ENCODE measurements around the gene TMEM164.

The TMEM164 gene

DNA sequence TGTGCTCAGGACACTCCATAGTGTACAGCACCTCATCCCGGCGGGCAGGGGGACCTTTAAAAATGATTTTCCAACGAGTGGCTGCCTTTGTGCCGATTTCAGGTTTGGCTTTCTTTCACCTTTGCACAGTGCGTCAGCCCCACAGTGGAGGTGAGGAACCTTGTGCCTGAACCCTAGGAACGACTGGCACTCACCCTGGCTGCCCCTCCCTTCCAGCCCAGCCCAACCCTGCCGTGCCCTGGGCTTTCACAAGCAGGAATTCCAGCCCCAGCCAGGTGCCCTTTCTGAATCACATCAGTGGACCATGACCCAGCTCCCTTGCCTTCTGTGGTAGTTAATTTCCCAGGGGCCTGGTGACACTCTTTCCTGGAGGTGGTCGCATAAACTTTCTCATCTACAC is 1.3 kb downstream of the TMEM164 start:
- DNase-seq: no peak

DNA sequence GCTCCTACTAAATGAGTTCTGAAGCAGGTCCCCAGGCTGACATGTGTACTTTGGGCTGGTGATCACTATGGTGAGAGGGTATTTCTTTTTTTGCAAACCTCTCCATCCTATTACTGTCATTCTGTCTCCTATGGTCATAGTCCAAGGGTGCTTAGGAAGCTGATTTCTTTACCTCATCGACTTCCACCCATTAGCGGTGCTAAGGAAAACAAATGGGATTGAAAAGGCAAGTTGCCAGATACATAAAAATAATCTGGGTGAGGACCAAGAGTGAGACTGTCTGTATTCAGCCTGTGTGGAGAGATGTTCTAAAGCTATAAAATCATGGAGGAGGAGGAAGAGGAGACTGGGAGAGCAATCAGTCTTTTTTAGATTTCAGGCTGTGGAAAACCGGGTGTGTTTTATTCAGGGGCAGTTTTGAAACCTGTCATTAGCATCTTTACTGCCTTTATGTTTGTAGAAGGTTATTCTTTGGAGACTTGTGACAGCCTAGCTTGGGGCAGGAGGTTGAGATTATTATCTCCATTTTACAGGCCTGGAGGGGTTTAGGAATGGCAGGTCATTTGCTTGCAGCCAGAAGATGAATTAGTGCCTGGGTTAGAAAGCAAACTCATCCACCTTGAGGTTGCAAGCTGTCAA is 1.9 kb downstream of the TMEM164 start:
- DNase-seq: no peak

DNA sequence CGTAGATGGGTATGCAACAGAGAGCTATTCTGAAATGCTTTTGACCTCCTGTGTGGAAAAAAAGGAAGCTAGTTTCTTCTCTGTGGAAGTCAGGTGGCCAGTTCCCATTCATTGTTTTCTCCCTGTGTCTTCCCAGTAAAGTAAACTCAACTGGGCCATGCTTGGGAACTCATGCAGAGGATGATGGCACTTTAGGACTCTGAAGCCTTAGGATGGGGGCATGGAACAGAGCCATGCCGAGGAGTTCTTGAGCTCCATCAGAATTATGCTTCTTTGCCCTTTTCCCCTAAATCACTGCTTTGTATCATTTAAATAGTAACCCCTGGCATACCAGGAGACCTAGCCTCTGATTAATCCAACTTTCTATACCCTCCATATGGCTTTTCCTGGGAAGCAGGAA is 3.2 kb downstream of the TMEM164 start:
- DNase-seq: no peak

DNA sequence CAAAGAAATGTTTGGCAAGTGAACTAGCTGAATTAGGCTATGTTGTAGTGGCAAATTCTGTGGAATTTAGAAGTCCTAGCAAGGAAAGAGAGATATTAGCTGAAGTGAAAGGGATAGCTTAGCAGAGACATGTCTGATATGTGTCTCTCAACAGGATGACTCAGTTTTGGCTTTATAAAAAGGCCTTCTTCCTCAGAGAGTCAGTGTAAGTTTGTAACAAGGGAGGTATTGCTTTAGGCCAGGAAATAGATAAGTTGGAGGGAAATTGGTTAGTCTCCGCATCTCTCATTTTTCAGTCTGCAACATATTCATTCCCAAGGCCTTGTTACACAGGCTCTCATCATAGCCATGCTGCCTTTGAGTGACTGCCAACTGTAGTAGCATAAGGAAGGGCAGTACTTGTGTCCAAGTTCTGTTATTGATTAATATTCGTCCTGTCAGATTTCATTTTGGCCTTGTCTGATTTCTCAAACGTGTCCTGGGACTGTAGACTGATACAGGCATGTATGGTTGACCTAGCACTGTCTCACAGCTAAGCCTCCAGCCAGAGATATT is 4.0 kb downstream of the TMEM164 start:
- no peak for DNase-seq

DNA sequence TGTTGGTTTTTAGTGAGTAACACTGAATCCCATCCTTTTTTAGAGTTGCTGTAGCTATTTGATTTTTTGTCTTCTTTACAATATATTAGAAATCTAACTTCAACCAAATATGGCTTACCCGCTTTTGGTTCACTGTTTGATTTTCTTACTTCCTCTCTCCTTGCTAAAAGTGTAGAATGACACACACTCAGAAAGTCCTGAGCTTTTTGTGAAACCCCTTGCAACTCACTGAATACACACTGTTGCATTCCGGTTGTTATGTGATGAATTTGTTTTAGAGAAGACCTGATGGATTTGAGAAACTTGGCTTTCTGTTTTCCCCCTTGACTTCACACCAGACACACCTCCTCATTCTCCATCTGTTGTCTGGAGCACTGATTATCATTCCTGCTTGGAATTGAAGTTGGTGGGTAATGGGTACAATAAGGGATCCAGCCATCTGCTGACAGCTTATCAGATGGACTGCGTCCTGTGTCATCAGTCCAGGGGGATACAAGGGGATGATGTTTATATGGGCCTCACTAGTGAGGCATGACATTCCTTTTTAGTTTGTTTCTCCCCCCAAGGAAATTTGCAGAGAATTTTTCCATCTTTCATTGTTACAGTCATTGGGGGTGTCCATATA is 5.2 kb downstream of the TMEM164 start:
- DNase-seq: no peak

DNA sequence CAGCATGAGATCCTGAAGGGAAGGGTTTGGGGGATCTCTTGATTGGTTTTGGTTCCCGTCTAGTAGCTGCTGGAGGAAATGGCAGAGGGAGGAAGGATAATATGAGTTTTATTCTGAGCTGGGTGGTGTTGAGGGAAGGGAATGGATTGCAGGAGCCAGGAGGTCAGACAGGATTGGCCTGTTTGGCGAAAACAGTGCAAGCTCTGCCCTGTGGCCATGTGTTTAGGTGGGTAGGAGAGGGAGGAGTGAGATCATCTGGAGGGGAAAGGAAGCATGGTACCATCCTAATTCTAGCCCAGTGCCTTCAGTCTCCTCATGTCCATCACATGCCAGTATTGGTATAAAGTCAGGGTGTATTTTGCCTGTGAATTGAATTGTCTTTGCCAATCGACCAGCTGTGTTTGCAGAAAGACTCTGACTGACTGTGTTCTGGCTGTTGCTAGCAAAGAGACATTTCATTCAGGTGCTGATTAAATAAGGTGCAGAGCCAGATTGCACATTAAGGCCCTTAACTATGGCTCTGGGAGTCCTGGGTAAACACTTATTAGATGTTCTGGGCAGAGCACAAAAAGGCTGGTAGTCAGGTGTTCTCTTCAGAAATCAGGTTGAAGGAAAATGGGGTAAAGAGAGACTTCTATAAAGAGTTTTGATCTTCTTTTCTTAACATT is 10.0 kb downstream of the TMEM164 start:
- DNase-seq: no peak

DNA sequence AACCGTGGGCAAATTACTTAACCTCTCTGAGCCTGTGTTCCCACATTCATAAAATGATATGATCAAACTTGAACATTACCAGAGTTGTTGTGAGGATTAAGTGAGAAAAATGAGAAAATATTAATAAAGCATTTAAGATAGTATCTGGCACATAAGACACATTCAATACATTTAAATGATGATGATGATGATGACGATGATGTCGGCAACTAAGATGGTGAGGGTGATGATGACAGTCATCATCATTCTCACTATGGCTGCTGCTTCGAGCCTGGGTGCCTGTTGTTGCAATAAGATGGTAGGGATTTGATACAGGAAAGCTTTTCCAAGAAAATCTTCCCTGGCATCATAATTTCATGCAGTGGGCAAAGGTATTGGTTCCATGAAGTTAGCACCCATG is 11.1 kb downstream of the TMEM164 start:
- no peak for DNase-seq

DNA sequence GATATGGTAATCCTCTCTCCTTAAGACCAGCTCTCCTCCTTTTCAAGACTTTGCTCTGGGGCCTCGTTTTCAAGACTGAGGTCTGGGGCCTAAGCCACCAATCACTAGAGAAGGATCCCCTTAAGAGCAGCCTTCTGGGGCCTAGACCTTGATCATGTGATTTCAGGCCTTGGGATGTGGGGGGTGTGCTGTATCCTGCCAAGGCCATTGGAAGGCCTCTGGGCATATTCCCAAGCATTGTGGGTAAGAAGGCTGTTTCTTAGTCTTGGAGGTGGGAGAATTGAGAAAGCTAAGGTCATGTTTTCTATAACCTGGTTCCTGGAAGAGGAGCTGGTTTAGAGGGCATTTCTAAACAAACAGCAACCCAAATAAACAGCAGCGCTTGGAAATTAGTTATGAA is 12.1 kb downstream of the TMEM164 start:
- no peak for DNase-seq

DNA sequence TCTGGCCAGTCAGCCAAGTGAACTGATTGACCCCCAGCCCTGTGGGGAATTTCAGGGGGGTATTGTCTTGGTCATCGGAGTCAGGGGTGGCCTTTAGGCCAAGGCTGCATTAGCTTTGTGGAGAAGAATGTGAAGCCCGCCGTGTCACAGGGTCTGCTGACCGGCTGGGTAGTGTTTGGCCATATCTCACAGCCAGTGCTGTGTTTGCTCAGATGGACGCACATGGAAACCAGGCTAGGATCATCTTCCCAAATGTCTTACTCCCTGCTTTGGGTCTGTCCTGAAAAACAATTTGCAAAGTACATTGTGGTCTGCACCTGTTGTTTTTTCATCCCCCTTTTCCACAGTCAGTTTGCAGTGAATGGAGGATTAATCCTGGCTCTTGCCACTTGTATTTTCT is 13.0 kb downstream of the TMEM164 start:
- DNase-seq: no peak

DNA sequence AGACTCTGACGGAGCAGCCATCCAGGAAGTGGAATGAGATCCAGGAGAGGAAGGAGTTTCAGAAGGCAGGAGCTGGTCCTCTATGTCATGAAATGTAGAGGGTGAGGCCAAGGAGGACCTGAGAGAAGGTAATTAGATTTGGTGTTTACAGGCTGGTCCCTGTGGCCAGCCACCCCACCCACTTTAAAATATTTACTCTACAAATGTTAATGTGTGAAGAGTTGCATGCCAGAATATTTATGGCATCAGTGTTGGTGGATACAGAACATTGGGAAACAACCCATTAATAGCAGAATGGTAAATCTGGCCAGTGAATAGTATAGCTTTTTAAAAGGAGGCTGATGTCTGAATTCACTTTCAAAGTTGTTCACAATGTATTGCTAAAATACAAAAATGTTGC is 17.6 kb downstream of the TMEM164 start:
- DNase-seq: no peak

DNA sequence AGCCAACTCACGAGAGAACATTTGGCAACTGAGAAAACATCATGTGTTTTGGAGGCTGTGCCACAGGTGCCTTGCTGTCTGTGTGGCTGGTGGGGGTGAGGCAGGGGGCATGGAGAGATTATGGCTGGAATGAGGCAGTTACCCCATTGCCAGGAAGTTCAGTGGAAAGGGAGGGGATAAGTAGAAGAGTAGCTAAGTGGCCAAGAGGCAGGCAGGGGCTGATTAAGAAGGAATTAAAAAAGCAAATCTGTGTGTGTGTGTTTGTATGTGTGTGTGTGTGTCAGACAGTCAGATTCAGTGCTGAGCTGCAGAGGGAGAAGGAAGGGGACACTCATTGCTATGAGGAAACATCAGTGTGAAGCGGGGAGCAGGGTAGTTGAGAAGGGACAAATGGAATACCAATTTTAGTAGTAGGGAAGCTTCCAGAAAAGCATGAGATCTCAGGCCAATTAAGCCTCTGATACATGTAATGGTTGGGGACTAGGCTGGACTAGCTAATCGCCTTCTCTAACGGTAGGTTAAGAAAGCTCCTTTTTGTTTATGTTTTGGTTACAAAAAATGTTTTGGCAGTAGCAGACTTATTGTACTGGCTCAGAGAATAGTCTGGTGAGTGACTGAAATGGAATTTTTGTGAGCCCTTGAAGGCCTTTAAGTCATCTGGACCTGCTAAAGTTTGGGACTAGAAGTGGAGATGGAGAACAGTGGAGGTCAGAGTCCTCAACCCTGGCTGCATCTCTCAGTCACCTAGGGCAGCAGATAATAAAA is 18.5 kb downstream of the TMEM164 start:
- DNase-seq: no peak

DNA sequence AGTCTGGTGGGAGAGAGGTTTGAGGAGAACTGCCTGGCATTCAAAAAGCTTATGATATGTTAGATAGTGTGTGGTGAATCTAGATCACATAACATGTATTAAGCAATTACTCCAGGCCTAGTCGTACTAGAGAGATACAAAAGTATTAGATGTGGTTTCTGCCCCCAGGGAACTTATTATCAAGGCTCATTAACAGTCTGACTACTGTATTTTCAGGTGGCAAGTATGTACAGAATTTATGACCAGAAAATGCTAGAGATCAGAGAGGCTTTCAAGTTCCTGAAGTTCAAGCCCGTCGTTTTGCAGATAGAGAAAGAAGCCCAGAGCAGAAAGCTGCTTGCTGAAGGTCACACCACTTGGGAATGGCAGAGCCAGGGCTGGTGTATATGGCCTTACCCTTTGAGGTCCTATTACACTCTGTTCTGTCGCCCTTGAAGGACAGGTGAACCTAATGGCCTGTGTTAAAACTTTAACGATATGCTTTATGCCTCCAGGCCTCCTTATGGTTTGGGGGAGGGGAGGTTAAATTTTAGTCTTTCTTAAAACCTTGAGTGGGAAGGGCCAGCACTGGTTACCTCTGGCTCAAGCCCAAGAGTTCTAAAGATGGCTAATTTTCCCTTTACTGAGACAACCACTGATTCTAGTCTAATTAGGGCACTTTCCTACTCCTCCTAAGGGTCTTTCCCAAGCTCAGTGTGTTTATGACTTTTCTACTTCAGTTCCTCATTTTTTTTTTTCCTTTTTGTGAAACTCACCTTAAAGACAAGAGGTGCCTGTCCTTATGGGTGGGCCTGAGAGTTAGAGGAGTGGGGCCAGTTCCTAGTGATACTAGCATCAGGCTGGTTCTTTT is 19.9 kb downstream of the TMEM164 start:
- DNase-seq: no peak

DNA sequence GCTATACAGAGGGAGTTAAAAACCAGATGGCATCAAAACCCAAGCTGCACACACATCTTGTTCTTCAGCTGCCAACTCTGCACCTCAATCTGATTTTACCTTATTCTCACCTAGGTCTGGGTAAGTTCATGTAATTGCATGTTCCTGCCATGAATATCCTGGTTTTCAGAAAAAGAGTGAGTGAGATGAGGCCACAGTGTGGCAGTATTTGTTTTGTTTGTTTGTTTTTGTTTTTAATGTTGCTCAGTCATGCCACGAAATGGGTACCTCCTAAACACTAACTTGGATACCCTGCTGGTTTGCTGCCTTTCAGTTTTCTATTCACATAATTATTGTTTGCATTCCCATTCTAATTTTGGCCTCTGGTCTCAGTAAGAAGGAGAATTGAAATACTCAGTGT is 22.5 kb downstream of the TMEM164 start:
- no peak for DNase-seq

DNA sequence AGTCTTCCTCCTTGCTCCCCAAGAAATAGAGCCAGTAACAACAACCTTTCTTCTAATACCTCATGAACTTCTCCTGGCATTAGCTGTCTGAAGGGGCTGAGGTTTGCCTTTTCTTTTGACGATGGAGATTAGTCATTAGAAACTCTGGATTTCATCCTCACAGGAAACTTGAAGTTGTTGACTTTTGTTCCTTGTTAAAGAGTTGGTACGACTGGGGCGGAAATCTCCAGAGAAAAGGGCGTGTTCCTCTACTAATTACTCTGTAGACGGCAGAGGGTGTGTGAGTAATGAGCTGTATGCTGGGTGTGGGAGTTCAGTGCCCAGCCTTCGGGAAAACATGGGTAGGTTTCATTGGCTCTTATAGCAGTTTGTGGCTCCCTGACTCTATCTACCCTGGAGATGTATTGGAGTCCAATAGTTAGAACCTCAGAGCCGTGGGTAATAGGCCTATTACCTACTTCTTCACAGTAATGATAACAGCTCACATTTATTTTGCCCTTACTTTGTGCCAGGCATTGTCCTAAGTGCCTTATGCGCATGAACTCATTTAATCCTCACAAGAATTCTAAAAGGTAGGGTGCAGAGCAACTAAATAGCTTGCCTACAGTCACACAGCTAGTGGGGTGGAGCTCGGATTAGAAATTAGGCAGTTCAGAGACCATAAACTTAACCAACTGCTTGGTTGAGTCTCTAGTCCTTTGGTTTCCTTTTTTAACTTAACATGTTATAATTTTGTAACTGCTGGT is 23.4 kb downstream of the TMEM164 start:
- DNase-seq: no peak

DNA sequence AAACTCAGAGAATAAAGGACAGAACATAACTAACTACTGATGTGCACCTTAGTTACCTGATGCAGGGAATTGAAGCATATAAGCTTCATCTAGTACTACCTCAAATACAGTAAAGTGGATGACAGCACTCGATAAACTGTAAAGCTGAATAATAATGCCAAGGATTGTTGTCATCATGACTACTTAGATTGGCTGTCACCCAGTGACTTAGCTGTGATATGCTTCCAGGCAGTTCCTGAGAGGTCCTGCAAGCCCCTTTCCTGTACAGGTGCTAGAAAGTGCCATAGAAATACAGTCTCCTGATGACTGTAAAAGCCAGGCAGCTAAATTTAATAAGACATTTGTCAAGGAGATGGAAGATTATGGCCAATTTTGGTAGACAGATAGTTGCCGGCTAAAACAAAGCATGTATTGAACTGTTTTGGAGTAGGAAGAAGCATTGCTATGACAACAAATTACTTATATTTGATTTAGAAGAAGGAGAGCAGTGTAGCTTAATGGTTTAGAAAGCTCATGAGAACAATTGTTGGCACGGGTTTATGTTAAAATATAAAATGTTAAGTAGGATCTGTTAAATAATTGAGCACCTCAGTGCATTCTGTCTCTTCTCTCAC is 29.7 kb downstream of the TMEM164 start:
- no peak for DNase-seq

DNA sequence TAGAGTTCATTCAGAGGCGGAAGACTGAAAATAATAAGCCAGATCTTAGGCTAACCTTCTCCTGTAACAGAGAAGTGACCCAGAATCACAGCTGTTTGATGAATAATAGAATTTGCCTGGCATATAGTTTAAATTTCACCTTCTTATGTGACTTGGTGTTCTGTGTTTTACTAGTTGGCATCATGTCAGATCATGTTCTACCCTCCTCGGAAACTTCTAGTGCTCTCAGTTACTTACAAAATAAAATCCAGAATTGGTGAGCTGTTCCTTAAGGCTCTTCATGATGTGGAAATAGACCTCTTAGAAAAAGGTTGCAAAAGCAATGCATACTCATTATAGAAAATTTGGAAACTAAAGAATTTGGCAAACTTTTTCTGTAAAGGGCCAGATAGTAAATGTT is 31.1 kb downstream of the TMEM164 start:
- no peak for DNase-seq

DNA sequence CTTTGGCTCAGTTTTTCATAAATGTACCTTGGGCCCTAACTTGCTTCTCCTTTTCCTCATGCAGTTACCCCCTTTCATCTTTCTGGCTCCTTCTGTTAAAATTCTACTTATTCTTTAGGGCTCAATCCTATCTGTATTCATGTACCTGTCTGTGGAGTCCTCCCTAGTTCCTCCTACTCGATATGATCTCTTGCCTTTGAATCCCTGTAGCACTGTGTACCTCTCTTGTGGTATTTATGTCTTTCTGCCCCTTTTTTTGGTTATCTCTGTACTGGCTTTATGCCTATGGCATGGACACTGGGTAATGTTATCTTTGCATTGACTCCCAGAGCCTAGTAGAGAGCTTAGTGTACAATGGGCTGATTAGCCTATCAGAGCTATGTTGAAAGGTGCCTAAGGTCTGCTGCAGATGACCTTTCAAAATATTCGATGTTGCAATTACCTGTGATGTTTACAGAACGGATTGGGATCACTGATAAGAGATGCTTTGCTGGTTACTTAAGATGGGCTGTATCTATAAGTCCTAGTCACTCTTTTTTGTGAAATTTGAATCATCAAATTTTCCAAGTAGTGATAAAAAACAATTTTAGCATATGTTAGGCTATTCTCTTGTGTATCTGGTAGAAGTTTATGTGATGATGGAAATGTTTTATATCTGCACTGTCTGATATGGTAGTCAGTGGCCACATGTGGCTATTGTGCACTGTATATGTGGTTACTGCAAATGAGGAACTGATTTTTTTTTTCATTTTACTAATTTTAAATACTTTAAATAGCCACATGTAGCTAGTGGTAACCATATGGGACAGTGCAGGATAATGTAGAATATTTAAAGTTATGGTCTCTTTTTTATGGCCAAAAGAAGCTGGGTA is 33.5 kb downstream of the TMEM164 start:
- no peak for DNase-seq

DNA sequence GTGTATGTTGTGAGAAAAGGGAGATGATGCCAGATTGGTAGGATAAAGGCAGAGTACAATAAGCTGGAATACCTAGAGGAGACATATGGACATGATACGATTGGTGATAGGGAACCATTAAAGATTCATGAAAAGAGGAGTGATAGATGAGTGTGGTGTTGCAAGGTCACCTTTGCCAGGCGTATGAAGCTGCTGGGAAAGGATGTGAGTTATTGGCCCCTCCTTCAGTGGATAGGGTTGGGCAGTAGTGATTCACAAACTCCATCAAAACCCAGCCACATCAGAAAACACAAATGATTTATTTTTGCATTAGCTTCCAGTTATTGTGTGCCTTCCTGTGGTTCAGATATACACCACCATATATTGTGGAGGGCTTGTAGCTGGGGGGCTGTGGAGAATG is 34.3 kb downstream of the TMEM164 start:
- no peak for DNase-seq

DNA sequence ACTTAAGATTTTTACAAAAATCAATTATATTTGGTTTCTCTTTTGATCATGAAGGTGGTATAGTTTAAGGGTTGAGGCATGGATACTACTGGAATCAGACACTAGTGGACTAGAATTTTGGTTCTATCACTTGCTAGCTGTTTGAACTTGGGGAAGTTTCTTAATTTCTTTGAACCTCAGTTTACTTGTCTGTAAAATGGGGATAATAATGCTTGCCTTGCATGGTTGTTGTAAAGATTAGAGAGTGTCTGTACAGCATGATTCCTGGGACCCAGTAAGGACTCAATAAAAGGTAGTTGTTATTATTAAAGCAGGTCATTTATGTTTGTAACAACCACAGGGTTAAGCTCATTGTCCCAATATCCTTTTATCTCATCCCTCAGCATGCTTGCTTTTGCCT is 36.0 kb downstream of the TMEM164 start:
- DNase-seq: no peak

DNA sequence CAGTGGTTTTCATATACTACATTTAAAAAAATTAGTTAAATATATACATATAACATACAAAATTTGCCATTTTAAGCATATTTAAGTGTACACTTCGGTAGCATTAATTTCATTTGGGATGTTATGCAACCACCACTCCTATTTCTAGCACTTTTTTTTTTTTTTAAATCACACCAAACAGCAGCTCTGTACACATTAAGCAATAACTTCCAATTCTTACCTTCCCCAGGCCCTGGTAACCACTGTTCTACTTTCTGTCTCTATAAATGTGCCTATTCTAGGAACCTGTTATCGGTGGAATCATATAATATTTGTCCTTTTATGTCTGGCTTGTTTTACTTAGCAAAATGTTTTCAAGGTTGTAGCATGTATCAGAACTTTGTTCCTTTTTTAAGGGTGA is 39.1 kb downstream of the TMEM164 start:
- DNase-seq: no peak

Measured in CD4-positive, alpha-beta T cell treated with Interleukin-17A for 1 hour (primary cell).